ENCODE results near the gene ATN1. TPM values are rescaled to one million over a fixed set of nuclear protein-coding genes. Genes with fewer than 3 reads are reported as not detected.

The ATN1 gene, protein sequence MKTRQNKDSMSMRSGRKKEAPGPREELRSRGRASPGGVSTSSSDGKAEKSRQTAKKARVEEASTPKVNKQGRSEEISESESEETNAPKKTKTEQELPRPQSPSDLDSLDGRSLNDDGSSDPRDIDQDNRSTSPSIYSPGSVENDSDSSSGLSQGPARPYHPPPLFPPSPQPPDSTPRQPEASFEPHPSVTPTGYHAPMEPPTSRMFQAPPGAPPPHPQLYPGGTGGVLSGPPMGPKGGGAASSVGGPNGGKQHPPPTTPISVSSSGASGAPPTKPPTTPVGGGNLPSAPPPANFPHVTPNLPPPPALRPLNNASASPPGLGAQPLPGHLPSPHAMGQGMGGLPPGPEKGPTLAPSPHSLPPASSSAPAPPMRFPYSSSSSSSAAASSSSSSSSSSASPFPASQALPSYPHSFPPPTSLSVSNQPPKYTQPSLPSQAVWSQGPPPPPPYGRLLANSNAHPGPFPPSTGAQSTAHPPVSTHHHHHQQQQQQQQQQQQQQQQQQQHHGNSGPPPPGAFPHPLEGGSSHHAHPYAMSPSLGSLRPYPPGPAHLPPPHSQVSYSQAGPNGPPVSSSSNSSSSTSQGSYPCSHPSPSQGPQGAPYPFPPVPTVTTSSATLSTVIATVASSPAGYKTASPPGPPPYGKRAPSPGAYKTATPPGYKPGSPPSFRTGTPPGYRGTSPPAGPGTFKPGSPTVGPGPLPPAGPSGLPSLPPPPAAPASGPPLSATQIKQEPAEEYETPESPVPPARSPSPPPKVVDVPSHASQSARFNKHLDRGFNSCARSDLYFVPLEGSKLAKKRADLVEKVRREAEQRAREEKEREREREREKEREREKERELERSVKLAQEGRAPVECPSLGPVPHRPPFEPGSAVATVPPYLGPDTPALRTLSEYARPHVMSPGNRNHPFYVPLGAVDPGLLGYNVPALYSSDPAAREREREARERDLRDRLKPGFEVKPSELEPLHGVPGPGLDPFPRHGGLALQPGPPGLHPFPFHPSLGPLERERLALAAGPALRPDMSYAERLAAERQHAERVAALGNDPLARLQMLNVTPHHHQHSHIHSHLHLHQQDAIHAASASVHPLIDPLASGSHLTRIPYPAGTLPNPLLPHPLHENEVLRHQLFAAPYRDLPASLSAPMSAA (N-terminal part only)
- 50.9 TPM for total RNA-seq

DNA sequence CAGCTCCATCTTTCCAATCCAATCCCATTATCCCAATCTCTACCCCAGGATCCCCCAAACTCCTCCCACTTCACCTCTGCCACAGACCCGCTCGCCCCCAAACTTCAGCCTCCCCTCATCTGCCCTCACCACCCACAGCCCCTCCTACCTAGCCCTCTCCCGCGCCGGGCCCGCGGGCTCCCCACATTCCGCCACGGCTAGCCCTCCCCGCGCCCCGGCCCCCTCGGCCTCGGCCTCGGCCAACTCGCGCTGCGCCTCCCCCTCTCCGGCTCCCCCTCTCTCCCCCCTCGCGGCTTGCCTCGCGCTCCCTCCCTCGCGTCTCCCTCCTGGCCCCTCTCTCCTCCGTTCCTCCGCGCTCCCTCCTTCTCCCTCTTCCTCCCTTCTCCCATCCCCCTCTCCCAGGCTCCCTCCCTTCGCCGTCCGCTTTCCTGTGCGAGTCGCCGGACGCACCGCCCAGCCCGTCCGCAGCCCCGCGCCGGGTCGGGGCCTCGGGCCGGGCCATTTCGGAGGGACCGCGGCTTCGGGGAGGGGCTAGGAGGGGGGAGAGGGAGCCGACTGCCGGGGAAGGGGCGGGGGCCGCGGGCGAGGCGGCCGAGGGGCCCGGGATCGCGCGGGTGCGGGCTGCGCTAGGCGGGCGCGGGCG is at the start of gene ATN1:
Gene ATN1, plus strand, starts transcription at position 581 of the 643 bp plus-strand sequence. CDS start 6,043 bp downstream, outside the sequence.

DNA sequence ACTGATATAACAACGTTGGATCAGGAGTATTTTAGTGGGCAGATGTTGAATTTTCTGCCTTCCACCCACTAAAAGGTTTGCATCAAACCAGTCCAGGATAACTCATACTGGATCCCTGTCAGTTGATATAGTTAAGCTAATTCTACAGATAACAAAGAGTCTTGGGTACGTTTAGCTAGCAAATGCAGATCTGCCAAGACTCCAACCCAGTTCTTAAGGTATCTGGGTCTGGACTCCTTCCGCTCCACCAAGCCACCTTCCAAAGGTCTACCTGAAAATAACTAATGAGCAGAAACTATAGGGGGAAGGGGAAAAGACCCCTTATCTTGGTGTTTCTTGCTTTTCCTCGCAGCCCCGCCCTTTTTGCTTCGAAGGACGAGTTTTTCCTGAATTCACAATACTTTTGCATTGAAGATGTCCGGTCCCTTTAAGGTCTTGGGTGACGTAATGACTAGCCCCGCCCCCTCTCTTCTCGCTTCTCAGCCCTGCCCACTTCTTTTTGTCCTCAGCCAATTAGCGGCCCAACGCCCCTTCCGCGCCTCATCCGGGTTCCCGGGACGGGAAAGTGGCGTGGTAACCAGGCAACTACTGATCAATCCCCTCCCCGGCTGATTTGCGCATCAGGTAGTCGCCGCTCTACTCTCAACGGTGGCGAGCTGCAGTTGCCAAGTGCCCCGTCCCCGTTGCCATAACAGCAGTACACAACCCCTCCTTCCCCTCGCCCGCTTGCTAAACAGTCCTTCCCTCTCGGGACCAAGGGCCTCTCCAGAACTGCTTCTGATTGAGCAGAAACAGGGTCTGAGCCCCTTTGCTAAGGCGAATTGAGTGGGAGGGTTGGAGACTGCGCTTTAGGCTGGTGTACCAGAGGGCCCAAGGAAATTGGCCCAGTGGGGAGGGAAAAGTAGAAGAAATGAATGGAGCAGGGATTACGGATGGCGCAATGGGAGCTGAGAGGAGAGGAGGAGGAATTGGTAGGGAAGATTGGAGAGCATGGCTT is 23.2 kb upstream of the ATN1 start, which contains the start of gene LRRC23:
Gene LRRC23, plus strand, starts transcription at position 543 of the 997 bp plus-strand sequence. CDS start 812 bp downstream, outside the sequence.

DNA sequence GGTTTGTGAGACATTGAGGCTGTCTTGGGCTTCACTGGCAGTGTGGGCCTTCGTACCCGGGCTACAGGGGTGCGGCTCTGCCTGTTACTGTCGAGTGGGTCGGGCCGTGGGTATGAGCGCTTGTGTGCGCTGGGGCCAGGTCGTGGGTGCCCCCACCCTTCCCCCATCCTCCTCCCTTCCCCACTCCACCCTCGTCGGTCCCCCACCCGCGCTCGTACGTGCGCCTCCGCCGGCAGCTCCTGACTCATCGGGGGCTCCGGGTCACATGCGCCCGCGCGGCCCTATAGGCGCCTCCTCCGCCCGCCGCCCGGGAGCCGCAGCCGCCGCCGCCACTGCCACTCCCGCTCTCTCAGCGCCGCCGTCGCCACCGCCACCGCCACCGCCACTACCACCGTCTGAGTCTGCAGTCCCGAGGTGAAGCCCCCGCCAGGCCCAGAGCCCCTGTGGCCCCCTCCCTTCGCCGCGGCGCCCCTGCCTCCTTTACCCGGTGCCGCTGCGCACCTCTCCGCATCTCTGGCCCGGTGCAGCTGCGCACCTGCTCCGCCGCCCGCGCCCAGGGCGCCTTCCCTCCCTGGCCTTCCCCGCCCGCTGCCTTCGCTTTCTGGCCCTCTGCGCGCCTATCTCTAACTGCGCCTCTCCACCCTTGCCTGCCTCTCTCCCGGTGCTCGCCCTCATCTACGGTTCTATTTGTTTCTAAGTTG is 13.4 kb upstream of the ATN1 start, which contains the start of gene ENO2:
Gene ENO2, plus strand, starts transcription at position 335 of the 701 bp plus-strand sequence. CDS start 1,253 bp downstream, outside the sequence.

DNA sequence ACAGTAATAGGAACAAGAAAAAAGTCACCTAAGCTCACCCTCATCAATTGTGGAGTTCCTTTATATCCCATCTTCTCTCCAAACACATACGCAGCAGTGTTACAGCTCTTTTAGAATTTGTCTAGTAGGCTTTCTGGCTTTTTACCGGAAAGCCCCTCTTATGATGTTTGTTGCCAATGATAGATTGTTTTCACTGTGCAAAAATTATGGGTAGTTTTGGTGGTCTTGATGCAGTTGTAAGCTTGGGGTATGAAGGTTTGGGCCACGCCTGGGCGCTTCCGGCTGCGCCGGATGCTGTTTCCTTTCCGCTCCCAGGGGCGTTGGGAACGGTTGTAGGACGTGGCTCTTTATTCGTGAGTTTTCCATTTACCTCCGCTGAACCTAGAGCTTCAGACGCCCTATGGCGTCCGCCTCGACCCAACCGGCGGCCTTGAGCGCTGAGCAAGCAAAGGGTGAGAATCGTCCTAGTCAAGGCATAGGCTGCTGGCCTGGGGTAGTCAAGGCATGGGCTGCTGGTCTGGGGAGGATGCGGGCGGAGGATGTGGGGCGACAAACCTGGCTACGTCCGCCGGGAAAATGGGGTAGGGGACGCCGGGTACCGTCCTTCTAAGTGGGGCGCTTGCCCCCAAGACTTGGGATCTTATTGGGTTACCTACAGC is 16.1 kb downstream of the ATN1 start, which contains the start of the genes C12orf57 and RNU7-1:
Gene C12orf57, plus strand, starts transcription at position 301 of the 659 bp plus-strand sequence. Its CDS starts 100 bp downstream, at position 401.
Gene RNU7-1, plus strand, starts transcription at position 95 of the 659 bp plus-strand sequence.

DNA sequence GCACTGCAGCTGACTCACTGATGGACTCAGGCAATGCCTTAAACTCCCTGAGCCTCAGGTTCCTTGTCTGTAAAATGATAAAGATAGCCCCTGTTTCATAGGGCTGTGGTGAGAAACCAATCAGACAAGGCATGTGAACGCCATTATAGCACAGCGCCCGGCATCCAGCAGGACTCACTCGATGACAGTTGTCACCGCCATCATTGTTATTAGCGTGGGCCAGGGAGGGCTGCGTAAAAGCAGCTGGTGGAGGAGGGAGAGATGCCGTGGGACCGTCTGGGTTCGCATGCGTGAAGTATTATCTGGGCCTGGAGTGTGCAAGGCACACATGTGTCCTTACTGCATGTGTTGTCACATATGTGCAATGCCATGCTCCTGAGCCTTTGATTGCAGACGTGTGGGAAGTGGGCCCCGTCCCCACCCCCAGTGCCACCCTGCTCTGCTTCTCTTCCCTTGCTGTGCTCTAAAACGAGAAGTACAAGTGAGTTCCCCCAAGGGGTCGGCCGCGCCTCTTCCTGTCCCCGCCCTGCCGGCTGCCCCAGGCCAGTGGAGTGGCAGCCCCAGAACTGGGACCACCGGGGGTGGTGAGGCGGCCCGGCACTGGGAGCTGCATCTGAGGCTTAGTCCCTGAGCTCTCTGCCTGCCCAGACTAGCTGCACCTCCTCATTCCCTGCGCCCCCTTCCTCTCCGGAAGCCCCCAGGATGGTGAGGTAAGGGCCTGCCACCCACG is 23.2 kb downstream of the ATN1 start, which contains the start of gene PTPN6:
Gene PTPN6, plus strand, starts transcription at position 546 of the 730 bp plus-strand sequence. Its CDS starts 157 bp downstream, at position 703.

Other genes with a start within 250 kb of the ATN1 start
- 40.8 TPM for gene ZNF384, start 238.6 kb upstream of the ATN1 start, total RNA-seq
- gene PIANP, start 227.1 kb upstream of the ATN1 start, total RNA-seq = 2.2 TPM
- gene COPS7A, start 203.9 kb upstream of the ATN1 start, total RNA-seq = 47.9 TPM
- 153 TPM for gene MLF2, start 174.8 kb upstream of the ATN1 start, total RNA-seq
- 186 TPM for gene PTMS, start 161.6 kb upstream of the ATN1 start, total RNA-seq
- 0.60 TPM for gene LAG3, start 155.4 kb upstream of the ATN1 start, total RNA-seq
- gene CD4, start 138.4 kb upstream of the ATN1 start, total RNA-seq = 7.2 TPM
- 35.4 TPM for gene GPR162, start 106.1 kb upstream of the ATN1 start, total RNA-seq
- gene P3H3, start 99.6 kb upstream of the ATN1 start, total RNA-seq = 97.3 TPM
- 223 TPM for gene GNB3, start 87.0 kb upstream of the ATN1 start, total RNA-seq
- gene CDCA3, start 76.7 kb upstream of the ATN1 start, total RNA-seq = 6.3 TPM
- 52.8 TPM for gene USP5, start 75.8 kb upstream of the ATN1 start, total RNA-seq
- gene TPI1, start 60.4 kb upstream of the ATN1 start, total RNA-seq = 547 TPM
- gene SPSB2, start 54.7 kb upstream of the ATN1 start, total RNA-seq = 5.1 TPM
- gene LRRC23, start 23.1 kb upstream of the ATN1 start, total RNA-seq = 14.5 TPM
- gene ENO2, start 13.4 kb upstream of the ATN1 start, total RNA-seq = 172 TPM
- gene RNU7-1, start 15.9 kb downstream of the ATN1 start, total RNA-seq = not detected
- 139 TPM for gene C12orf57, start 16.1 kb downstream of the ATN1 start, total RNA-seq
- gene PTPN6, start 23.4 kb downstream of the ATN1 start, total RNA-seq = 5.1 TPM
- gene PHB2, start 42.7 kb downstream of the ATN1 start, total RNA-seq = 135 TPM
- gene EMG1, start 43.0 kb downstream of the ATN1 start, total RNA-seq = 34.5 TPM
- 14.7 TPM for gene LPCAT3, start 90.5 kb downstream of the ATN1 start, total RNA-seq
- 91.4 TPM for gene C1S, start 132.8 kb downstream of the ATN1 start, total RNA-seq
- 94.5 TPM for gene C1R, start 164.5 kb downstream of the ATN1 start, total RNA-seq
- 16.5 TPM for gene C1RL, start 181.3 kb downstream of the ATN1 start, total RNA-seq
- gene RBP5, start 200.9 kb downstream of the ATN1 start, total RNA-seq = 1.4 TPM
- gene CLSTN3, start 202.4 kb downstream of the ATN1 start, total RNA-seq = 170 TPM